Measurements from ENCODE around the gene RANBP10. TPM values are rescaled to one million over a fixed set of nuclear protein-coding genes. Genes with fewer than 3 reads are reported as not detected.

Gene RANBP10
- total and polyA plus RNA-seq, 2 of the 13 experiments (the other 11 are each of a cell fraction or from before 2014, with no cell fraction given): 9.2 to 22.7 TPM

DNA sequence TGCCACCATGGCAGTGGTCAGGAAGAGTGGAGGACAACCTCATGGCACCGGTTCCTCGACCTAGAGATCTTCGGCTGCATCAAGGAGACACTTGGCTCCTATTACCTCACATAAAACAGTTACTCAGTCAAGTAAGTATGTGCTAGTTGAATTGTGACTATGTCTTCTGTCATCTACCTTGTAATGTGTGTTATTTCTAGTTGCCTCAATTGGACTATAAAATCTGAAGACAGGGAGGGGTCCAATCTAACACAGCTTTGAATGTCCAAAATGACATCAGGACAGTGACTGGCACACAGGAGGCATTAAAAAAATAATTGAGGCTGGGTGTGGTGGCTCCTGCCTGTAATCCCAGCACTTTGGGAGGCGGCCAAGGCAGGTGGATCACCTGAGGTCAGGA is 122.6 kb downstream of the RANBP10 start (continued):
- TF ChIP-seq ZNF616 (CRISPR knock-in tag; IDR thresholded peaks at IDR 0.05; ENCODE audit: low read depth) (no peak), SAFB2 (CRISPR knock-in tag; IDR thresholded peaks at IDR 0.05; ENCODE audit: borderline replicate concordance, low read depth) (no peak), FOXK1 (CRISPR knock-in tag; IDR thresholded peaks at IDR 0.05; ENCODE audit: borderline replicate concordance, low read depth) (no peak), FIP1L1 (IDR thresholded peaks at IDR 0.05; ENCODE audit: borderline replicate concordance, insufficient read depth, low read depth, low read length) (no peak), JUND (CRISPR knock-in tag; IDR thresholded peaks at IDR 0.05) (no peak), SPEN (CRISPR knock-in tag; IDR thresholded peaks at IDR 0.05; ENCODE audit: low read depth) (no peak)

DNA sequence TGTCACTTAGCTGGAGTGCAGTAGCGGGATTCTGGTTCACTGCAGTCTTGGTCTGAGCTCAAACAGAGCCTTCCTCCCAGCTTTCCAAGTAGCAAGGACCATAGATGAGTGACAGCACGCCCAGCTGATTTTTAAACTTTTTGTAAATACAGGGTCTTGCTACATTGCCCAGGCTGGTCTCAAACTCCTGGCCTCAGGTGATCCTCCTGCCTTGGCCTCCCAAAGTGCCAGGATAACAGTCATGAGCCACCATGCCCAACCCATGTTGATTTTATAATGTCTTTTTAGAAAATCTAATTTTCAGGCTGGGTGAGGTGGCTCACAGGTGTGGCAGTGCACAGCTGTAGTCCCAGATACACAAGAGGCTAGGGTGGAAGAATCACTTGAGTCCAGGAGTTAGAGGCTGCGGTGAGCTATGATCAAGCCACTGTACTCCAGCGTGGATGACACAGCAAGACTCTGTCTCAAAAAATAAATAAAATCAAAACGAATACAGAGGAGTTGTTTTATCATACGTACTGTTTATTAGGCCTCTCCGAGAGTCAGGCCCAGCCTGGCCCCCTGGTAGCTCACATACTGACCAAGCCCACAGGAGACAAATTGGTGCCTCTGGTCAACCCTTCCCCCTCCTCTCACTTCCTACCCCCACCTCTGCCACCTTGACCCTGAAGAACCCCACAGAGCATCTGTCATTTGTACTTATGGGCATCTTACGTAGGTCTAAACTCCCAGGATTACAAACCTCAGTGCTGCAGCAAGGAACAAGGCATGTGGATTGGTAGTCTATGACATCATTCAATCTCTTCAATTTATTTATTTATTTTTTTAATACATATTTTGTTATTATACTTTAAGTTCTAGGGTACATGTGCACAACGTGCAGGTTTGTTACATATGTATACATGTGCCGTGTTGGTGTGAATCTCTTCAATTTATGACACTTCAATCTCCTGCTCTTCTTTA is 126.1 kb downstream of the RANBP10 start:
- H2AFZ ChIP-seq (ENCODE audit: low read length): no peak overlapping the region
- ChIA-PET CTCF (ENCODE audit: low intra/inter-chr PET ratio, low total read pairs) (no interaction called here), POLR2A (no interaction called here)
- intact Hi-C loops (cut with micrococcal nuclease; ENCODE audit: unreplicated experiment) (no loop called here), in situ Hi-C loops (cut with HindIII; ENCODE audit: extremely low pct_ligation_motif_present, low pct_unique_long_range_greater_than_20kb) (no loop called here)
- no peak overlapping the region for H3K4me2 ChIP-seq (ENCODE audit: low read depth, low read length)
- H3K27ac ChIP-seq (ENCODE audit: extremely low read length, insufficient read depth, low read length): no peak overlapping the region
- TF ChIP-seq, protein P1, sequence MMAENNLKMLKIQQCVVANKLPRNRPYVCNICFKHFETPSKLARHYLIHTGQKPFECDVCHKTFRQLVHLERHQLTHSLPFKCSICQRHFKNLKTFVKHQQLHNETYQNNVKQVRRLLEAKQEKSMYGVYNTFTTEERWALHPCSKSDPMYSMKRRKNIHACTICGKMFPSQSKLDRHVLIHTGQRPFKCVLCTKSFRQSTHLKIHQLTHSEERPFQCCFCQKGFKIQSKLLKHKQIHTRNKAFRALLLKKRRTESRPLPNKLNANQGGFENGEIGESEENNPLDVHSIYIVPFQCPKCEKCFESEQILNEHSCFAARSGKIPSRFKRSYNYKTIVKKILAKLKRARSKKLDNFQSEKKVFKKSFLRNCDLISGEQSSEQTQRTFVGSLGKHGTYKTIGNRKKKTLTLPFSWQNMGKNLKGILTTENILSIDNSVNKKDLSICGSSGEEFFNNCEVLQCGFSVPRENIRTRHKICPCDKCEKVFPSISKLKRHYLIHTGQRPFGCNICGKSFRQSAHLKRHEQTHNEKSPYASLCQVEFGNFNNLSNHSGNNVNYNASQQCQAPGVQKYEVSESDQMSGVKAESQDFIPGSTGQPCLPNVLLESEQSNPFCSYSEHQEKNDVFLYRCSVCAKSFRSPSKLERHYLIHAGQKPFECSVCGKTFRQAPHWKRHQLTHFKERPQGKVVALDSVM (CRISPR knock-in tag; IDR thresholded peaks at IDR 0.05): peak; percentile 67
- peak; percentile 82 for TF ChIP-seq ATF7 (IDR thresholded peaks at IDR 0.05)
- TF ChIP-seq ATF7 (CRISPR knock-in tag; IDR thresholded peaks at IDR 0.05): no peak
- TF ChIP-seq FOXJ3 (CRISPR knock-in tag; IDR thresholded peaks at IDR 0.05; ENCODE audit: borderline replicate concordance): no peak
- no peak for TF ChIP-seq HOXA9 (CRISPR knock-in tag; IDR thresholded peaks at IDR 0.05; ENCODE audit: borderline replicate concordance)
- peak; percentile 39; the same call in 1 of the 2 replicates for TF ChIP-seq CREB1 (IDR thresholded peaks at IDR 0.05)
- TF ChIP-seq CREB1 (CRISPR knock-in tag; IDR thresholded peaks at IDR 0.05): no peak
- TF ChIP-seq ZNF121 (CRISPR knock-in tag; IDR thresholded peaks at IDR 0.05): peak; percentile 47; the same call in 1 of the 2 replicates
- H3K4me1 ChIP-seq (ENCODE audit: insufficient read depth, low read length): no peaks in the 10 kb centered on the region
- WGBS (ENCODE audit: low lambda C conversion rate): 93% methylated on average over 10 of the region's 10 CpGs
- H3K9ac ChIP-seq (ENCODE audit: insufficient read depth, low read depth, low read length): no peak overlapping the region
- H3K4me3 ChIP-seq (replicated peaks in 1 of 3; ENCODE audit: insufficient read depth in 1 of 3, low read depth in 2 of 3, low read length in 3 of 3): no peak overlapping the region
- no peaks in the 10 kb centered on the region for H3K9me3 ChIP-seq (ENCODE audit: low read length)
- H3K27me3 ChIP-seq (ENCODE audit: control insufficient read depth in 1 of 2, insufficient read depth in 2 of 2, low read length in 2 of 2): no peaks in the 10 kb centered on the region
- no peak for FAIRE-seq
- no peak for ATAC-seq
- DNase-seq (ENCODE audit: low spot score): no peak
- H3K36me3 ChIP-seq (replicated peaks in 1 of 2; ENCODE audit: control insufficient read depth in 1 of 2, insufficient read depth in 2 of 2, low read length in 2 of 2): peaks cover 14 to 29% of the 10 kb centered on the region in 2 experiments
- no TSS peak for BruUV-seq (replicated peaks)
- no peaks in the 10 kb centered on the region for H3K79me2 ChIP-seq (ENCODE audit: insufficient read depth, low read length)
- H4K20me1 ChIP-seq (ENCODE audit: insufficient read depth, low read length): no peaks in the 10 kb centered on the region

Measured in HepG2 (cell line).